GM18498 (cell line): ENCODE measurements around the gene CNTN5.

Experiments used
- ATAC-seq: cut with Tn5 transposase; IDR thresholded peaks from one replicate; pipeline ENCODE4 v1.9.1; 2021; ENCODE audit warnings: mild to moderate bottlenecking, moderate library complexity; ENCODE audit not compliant: unreplicated experiment

CNTN5 gene

DNA sequence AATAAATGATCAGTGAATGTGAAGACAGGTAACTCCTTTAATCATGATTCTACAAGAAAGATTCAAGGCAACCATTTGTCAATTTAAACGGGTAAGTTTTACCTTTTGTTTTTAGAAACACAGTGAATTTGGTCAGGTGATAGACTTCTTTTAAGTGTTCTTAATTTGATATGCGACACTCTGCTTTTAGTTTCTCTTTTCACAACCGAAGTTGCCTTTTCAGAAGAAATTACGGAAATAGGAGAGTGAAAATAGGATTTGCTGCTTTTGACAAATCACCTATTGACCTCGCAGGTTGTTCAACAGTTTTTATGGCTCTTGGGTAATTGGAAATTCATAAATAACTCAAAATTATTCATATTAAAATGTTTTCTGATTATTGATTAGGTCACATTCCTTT lies 142.1 kb downstream of the CNTN5 start:
- no peak for ATAC-seq

DNA sequence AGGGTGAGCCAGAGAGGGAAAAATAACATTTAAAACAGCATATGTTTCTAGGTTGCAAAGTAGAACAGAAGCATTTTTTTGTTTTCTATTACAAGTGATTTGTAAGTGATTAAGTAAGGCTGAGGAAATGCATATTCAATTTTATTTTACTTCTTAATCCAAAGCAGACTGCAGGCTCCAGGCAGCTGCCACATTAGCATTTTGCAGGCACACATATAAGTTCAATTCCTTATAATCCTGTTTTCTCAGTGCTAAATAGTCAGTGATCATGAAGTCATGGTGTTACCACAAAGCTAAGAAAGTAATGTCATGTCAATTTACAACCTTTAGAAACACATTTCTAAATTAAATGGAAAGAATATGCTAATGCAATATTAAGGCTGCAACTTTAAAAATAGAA lies 149.8 kb downstream of the CNTN5 start:
- no peak for ATAC-seq

DNA sequence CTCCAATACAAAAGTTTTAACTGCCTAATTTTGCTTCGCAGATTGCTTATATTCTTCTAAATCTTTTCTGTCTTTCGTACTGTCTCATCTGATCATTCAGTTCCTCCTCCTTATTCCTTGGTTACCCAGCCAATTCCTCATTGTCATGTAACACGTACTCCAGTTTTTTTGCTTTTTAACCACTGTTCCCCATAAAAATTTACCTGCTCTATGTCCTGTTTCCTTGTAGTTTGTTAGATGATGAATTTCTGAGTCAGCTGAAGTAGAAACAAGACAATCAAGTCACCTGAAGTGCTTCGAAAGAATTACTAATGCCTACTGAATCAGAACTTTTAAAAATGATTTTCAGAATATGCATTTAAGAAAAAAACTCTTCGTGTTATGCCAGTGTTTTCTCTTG lies 150.6 kb downstream of the CNTN5 start:
- ATAC-seq = no peak

DNA sequence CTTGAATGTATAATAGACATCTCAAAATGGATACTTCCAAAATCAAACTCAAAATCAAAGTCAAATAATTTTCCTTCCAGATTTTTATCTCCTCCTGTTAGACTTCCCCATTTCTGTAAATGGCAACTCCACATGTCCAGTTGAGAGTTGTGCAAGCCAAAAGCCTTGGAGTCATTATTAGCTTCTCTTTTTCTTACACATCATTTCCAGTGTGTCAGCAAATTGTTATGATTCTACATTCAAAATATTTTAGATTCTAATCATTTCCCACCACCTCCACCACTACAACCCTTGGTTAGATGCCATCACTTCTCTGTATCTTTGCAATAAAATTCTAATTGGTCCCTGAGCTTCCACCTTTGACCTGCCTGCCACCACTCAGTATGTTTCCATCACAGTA lies 155.7 kb downstream of the CNTN5 start:
- ATAC-seq = no peak

DNA sequence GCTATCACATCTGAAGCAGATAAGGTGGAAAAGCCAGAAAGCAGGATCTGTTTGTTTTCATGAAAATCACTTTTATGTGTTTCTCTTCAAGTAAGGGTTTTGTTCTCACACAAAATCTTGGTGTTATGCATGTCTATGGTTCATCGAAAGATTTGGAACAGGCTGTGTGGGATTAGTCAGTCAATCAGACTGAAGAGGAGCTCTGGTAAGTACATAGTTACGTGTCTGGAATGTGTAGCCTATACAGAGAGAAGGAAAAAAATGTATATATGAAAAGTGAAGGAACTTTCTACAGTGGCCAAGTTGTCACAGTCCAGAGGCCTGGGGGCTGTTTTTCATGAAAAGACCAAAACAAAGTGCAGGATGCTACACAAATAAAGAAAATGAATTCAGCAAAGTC lies 156.7 kb downstream of the CNTN5 start:
- ATAC-seq = no peak

DNA sequence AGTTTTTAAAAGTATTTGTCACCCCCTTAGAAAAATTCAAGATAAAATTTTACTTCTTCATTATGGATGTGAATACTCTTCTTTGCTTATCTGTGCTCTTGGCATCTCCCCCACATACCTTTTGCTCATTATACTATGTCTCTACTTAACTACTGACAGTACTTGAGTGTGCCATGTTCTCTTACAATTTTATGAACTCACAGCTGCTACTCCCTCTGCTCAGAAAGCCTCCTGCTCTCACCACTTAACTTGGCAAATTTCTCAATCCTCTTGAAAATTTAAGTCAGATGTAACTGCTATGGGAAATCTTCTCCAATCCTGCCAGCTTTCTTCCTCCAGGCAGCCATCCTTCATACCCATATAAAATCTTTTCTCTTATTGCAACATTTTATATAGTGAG lies 163.4 kb downstream of the CNTN5 start:
- no peak for ATAC-seq

DNA sequence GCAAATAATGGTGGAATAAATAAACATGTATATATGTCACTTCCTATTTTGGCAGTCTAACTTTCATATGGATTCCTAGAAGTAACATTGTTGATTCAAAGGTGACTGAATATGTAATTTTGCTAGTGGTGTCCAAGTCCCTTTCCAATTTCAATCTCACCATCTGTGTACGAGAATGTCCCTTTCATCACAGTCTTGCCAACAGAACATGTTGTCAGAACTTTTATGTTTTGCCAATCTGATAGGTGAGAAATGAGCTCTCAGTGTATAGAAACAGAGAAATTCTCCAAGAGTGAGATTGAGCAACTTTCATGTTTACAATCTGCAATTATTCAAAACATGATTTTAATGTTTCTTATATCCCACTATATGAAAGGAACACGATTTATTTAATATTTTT lies 167.5 kb downstream of the CNTN5 start:
- no peak for ATAC-seq

DNA sequence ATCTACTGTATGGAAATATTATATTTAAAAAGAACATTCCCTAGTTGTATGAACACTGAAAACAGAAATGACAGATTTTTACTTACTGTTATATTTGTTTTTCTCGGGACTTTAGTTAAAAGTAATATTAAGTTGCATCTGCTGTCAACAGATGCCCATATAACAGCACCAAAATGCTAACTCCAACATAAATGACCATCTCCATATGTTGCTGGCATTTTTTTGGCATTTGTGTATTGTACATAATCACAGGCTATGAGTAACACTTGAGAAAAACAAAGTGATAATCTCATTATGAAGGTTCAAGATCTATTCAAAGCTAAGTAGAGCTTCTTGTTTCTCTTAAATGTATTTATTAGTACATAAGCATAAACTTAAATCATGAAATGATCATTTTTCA lies 172.0 kb downstream of the CNTN5 start:
- no peak for ATAC-seq

DNA sequence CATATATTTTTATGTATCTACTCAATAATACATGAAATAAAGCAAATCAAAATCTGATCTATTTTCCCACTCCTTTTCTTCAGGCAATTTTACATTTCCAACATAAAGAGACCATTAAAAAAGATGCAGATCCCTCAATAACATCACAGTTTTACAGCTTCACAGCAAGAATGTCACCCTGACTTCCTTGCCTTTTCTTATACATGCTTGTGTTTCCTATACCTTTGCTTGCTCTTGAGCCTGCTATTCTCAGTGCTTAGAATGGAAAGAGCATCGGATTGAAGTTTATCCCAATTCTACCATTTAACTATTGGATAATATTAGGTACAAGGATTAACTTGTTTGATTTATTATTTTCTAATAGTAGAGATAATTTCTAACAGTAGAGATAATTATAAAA lies 176.7 kb downstream of the CNTN5 start:
- no peak for ATAC-seq

DNA sequence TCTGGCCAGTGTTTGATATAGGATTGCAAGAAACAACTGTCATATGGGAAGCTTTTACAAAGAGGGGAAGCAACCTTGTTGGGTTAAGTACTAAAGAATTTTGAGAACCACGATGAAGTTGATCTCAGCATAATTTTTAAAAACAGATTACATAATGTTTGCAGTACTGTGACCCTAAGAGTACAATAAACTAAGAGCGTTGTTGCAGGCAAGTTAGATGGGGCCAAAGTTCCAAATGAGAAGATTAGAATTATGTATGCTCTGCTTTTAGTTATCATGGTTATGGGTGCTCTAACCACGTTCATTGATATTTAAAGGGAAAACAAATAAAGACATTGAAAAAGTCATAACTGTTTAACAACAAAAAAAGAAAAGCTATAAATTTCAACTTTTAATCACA lies 177.5 kb downstream of the CNTN5 start:
- ATAC-seq = no peak

DNA sequence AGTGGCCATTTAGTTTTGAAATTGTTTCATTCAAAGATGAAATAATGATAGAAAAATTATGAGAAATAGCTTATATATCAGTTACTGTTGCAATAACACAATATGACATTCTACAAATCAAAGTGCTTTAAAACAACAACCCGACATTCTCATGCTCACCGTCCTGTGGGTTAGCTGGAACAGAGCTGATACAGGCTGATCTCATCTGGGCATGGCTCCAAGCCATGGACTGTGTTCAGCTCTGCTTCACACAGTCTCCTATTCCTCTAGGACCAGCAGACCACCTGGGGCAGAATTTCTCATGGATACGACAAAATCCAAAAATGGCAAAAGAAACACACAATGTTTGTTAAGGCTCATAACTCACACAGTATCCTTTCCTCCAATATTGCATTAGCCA lies 178.6 kb downstream of the CNTN5 start:
- no peak for ATAC-seq

DNA sequence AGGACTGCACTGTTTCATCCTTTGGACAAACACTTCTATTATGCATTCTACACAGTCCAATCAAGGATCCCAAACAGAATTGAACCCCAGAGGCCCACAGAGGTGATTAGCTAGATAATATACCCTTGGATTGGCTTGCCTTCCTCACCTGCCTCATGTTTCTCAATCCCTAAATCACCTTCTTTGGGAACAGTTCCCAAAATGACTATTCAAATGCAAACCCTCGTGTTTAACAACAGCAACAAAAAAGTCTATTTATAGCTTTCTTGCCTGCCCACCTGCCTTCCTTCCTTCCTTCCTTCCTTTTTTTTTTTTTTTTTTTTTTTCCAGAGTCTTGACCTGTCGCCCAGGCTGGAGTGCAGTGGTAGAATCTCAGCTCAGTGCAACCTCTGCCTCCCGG lies 180.0 kb downstream of the CNTN5 start:
- no peak for ATAC-seq

DNA sequence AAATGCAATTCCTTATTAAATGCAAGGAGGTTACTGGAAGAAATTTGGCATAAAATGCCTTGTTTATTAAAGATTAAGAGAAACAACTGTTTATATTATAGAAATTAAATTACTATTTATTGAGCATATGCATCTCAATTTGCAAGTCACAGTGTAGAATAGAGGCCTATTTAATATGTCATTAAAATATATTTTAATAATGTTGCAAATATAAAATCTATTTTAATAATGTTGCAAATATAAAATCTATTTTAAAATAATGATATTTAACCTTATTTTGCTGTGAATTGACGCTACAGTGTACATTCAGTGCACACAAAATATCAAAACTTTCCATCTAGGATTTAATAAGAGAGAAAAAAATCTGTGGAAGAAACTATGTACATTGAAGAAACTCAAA lies 188.1 kb downstream of the CNTN5 start:
- no peak for ATAC-seq

DNA sequence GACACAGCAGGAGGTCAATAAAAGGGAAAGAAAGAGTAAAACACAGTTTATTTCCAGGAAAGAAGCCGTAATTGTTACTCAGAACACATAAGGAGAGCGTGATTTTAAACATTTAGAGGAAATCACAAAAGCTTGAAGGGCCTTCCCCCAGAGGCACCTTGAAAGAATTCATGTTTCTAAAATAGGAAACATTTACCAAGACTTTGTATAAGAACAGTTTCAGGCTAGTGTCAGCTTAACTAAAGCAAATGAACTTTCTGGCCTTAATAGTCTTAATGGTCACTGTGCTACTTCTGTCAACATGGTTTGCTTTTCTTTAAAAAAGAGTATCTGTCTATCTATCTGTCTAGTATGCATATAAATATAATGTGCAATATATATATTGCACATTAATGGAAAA lies 208.8 kb downstream of the CNTN5 start:
- no peak for ATAC-seq

DNA sequence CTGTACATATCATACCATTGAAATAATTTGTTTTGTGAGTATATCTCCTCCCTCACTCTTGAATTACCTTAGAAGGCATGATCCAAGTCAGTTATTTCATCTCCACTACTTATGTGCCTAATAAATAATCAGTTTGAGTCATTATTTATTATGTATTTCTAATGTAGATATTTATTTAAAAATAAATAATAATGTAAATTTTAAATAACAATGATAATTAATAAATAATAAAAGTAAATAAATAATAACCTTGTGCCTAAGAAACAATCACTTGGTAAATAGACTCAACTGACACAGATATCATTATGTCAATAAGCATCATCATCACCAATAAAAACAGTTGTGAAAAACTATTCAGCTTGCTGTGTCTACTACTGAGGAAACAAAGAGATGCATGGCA lies 213.8 kb downstream of the CNTN5 start:
- ATAC-seq = no peak

DNA sequence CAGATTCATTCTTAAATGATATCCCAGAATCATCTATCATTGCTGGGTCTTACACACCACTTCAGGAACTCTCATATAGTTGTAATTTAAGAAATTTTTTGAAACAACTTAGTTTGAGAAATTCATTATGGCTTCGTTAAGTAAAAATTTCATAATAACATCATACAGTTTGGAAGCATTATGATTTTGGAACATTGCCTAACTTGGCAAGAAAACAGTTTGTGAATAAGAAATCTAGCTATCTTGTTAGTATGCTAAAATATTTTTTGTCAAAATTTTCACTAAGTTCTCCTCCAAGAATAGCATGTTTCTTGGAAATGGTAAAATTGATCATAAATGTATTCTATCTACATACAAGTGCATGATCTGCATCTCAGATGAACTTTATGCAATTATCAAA lies 217.7 kb downstream of the CNTN5 start:
- no peak for ATAC-seq

DNA sequence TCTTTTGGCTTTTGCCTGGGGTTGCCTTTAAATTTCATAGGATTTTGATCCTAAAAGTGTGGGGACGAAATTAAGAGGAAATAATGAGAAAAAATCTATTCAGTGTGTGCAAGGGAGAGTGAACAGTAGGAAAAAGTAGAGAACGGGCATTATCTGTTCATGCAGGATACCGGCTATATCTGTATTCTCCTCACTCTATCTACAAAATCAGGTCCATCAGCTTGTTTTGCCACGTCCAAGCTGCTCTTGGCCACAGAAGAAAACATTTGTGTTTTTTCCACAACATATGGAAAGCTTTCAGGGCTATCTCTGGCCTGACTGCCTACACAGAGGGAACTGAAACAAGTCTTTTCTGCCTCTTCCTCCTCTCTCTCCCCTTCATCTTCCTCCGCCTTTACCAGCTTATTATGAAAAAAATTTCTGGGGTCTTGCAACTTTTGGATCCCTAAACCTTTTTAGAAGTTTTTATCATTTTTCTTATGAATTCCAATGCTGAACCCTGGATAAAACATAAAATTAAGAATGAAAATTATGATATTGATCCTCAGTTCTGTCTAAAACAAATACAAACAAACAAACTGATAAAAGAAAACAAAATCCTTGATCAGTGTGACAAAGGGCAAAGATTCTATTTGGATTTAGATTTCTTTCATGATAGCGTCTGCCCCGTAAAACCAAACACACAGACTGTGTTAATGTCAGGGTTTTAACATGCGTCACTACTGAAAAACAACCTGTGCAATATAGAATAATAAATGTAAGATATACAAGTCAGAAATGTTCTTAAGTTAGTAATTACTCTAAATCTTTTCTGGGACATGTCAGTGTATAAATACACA lies 219.7 kb downstream of the CNTN5 start:
- ATAC-seq = no peak

DNA sequence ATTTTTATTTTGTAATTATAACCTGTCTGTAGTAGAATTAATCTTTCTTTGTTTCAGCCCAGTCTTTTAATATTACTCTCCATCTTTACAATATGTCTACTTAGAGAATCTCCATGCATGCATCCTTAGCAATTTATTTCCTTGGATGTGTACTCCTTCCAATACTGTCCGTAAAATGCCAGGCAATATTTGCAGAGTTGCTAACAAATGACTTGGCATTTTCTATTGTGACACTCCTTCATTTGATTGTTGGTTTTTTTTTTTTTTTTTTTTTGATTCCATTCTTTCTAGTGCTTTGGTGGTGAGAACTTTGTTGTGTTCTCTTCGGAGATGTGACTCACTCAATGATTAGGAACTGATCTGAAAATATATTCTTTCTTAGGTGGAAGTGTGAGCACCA lies 220.3 kb downstream of the CNTN5 start:
- ATAC-seq = no peak

DNA sequence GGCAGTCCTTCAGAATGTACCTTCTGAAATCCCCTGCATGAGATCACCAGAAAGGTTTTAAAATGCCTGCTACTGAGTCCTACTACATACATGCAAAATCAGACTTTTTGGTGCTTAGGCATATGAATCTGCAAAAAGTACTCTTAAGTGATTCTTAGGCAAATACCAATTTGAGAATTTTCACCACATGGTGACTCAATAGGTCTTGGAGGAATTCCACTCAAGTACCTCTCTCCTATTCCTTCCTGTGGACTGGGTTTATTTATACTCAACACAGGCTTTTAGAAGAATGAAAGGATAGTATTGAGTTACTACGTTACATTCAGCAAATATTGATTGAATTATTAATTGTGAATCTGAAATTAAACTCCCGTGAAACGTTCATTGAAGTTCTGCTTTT lies 223.9 kb downstream of the CNTN5 start:
- ATAC-seq = no peak

DNA sequence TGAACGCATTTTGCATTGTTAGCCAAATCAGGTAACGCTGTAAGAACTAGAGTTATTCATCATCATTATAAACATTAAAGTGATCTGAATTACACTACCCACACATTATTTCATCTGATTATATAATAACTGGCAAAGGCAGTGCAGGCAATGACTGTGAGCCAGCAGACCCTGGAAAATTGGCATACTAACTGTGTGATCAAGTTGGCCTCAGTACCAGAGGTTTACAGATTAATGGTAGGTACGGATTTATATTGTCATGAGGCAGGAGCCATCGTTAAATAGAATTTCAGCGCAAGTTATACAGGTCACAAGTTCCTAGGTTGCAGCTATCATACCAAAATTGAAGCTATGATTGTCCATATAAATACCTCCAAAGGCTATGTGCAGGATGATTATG lies 225.4 kb downstream of the CNTN5 start:
- ATAC-seq = no peak

DNA sequence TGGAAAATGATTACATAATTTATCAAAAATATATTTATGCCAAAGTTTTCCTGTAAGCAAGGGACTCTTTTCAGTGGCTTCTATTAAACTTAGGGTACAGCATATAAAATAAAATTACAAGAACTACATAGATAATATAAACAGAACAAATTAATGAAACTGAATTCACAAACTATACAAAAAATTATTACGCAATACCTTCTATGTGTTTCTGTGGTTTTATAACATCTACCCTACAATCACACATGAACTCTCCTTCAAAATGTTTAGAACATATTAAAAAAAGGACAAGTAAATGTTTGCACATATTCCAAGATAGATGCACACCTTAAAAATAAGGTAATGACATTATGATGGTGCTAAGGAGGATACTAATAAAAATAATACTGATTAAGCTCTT lies 235.9 kb downstream of the CNTN5 start:
- ATAC-seq = no peak

DNA sequence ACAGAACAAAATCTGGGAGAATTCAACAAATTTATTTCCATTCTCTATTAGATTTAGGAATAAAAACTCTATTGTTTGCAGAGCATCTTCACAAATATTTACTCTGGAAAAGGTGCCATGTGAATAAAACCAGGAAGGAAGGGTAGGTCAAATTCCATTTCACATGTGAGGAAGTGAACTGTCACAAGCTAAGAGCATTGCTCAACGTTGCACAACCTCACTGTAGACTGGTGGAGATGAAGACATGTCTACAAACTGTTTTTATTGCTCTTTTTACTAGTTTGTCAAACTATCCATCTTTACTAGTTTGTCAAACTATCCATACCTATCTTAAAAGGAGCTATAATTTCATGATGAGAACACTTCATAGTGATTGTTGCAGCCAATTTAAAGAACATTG lies 236.4 kb downstream of the CNTN5 start:
- no peak for ATAC-seq

DNA sequence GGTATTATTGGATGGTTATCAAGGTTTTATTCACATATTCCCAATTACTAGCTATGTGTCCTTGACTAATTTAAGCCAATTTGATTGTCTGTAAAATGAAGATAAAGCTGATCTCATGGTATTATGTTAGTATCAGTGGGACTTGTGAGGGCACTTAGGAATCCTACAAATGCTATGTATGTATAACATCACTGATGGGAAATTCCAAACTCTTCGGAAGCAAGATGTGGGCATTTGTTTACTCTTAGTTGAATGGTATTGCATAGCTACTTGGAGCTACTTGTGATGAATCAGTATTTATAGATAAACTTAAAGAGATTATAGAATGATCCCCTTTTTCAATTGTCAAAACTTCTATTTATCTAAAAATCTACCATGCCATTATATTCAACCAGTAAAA lies 239.9 kb downstream of the CNTN5 start:
- ATAC-seq = no peak
